Esophagus mucosa (tissue), 1 donor: ENCODE measurements around the gene GP1BA. TPM values are rescaled to one million over a fixed set of nuclear protein-coding genes. Genes with fewer than 3 reads are reported as not detected.

Source experiments
- ATAC-seq: fragments of 200-7000 bp; cut with Tn5 transposase; one replicate; pipeline ENCODE4 v1.9.1; 2020
- total RNA-seq: library from RNA; stranded (reverse); gene quantifications from one replicate; pipeline ENCODE4 v1.2.4, GENCODE V29; 2023
- donor health status: DM: yes; HTN: yes; CAD: no.

Gene GP1BA
- total RNA-seq, 1 donor from 2014 or later: not detected

- ATAC-seq: no peak
These were observed 46.6 kb downstream of the GP1BA start for GRCh38 chr17:4978726-4979125.

- ATAC-seq: peak; percentile 51
These were observed 48.7 kb downstream of the GP1BA start for GRCh38 chr17:4980644-4981216.

DNA sequence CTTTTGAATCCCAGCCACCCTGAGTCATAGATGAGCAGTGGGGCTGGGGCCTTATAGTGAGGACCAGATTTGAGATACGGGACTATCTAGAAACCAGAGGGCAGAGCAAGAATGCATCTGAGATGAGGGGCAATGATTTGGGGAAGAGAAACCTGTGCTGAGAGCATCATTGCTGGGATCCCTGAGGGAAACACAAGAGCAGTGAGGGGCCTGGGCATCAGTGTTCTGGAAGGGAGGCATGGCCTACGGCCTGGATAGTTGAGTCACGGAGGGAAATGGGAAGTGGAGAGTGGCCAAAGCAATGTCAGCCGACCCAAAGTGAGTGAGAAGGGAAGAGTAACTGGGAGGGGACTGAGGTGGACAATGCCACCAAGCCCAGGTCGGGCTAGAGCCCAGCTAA, 50.2 kb downstream of the GP1BA start:
- no peak for ATAC-seq

Other genes starting within 250 kb of the GP1BA start
- gene PELP1, start 228.1 kb upstream of the GP1BA start, total RNA-seq: 24.6 TPM
- gene ARRB2, start 221.6 kb upstream of the GP1BA start, total RNA-seq: 13.7 TPM
- 15.6 TPM for gene MED11, start 200.8 kb upstream of the GP1BA start, total RNA-seq
- gene ZMYND15, start 192.4 kb upstream of the GP1BA start, total RNA-seq: 0.36 TPM
- 15.7 TPM for gene CXCL16, start 192.3 kb upstream of the GP1BA start, total RNA-seq
- not detected for gene TM4SF5, start 160.4 kb upstream of the GP1BA start, total RNA-seq
- 2.3 TPM for gene VMO1, start 145.9 kb upstream of the GP1BA start, total RNA-seq
- not detected for gene GLTPD2, start 143.3 kb upstream of the GP1BA start, total RNA-seq
- 131 TPM for gene PSMB6, start 136.1 kb upstream of the GP1BA start, total RNA-seq
- gene PLD2, start 125.1 kb upstream of the GP1BA start, total RNA-seq: 117 TPM
- 124 TPM for gene MINK1, start 98.9 kb upstream of the GP1BA start, total RNA-seq
- gene C17orf107, start 32.7 kb upstream of the GP1BA start, total RNA-seq: 1.3 TPM
- 0.32 TPM for gene CHRNE, start 29.2 kb upstream of the GP1BA start, total RNA-seq
- 42.4 TPM for gene SLC25A11, start 7.8 kb downstream of the GP1BA start, total RNA-seq
- gene RNF167, start 8.0 kb downstream of the GP1BA start, total RNA-seq: 79.2 TPM
- 455 TPM for gene PFN1, start 16.3 kb downstream of the GP1BA start, total RNA-seq
- 1.5 TPM for gene ENO3, start 18.8 kb downstream of the GP1BA start, total RNA-seq
- 65.7 TPM for gene SPAG7, start 35.5 kb downstream of the GP1BA start, total RNA-seq
- gene CAMTA2, start 55.4 kb downstream of the GP1BA start, total RNA-seq: 23.8 TPM
- gene INCA1, start 65.2 kb downstream of the GP1BA start, total RNA-seq: not detected
- gene KIF1C, start 65.7 kb downstream of the GP1BA start, total RNA-seq: 95.4 TPM
- 0.68 TPM for gene SLC52A1, start 103.1 kb downstream of the GP1BA start, total RNA-seq
- 1.8 TPM for gene ZFP3, start 146.2 kb downstream of the GP1BA start, total RNA-seq
- 3.1 TPM for gene ZNF232, start 179.6 kb downstream of the GP1BA start, total RNA-seq
- gene USP6, start 183.8 kb downstream of the GP1BA start, total RNA-seq: not detected